Breast epithelium (tissue), 3 donors: ENCODE data around the gene PRLR.

Experiments used
- POLR2A ChIP-seq: fragments of 450-650 bp; IDR thresholded peaks from one replicate; pipeline ENCODE4 v1.6.1; 2016; ENCODE audit warnings: antibody characterized with exemption, mild to moderate bottlenecking, moderate library complexity
- POLR2AphosphoS5 ChIP-seq, 3 donors: sonication (generic); formaldehyde crosslinking; IDR thresholded peaks; one replicate each; pipeline ENCODE4 v1.6.1; 2017; ENCODE audit warnings: antibody characterized with exemption in 3 of 3
- TF ChIP-seq, protein P1 (sequence below), 3 donors: fragments of 450-650 bp; IDR thresholded peaks; one replicate each; pipeline ENCODE4 v1.5.1; 2016 to 2017; ENCODE audit warnings: antibody characterized with exemption in 3 of 3, mild to moderate bottlenecking in 3 of 3, moderate library complexity in 3 of 3

DNA sequence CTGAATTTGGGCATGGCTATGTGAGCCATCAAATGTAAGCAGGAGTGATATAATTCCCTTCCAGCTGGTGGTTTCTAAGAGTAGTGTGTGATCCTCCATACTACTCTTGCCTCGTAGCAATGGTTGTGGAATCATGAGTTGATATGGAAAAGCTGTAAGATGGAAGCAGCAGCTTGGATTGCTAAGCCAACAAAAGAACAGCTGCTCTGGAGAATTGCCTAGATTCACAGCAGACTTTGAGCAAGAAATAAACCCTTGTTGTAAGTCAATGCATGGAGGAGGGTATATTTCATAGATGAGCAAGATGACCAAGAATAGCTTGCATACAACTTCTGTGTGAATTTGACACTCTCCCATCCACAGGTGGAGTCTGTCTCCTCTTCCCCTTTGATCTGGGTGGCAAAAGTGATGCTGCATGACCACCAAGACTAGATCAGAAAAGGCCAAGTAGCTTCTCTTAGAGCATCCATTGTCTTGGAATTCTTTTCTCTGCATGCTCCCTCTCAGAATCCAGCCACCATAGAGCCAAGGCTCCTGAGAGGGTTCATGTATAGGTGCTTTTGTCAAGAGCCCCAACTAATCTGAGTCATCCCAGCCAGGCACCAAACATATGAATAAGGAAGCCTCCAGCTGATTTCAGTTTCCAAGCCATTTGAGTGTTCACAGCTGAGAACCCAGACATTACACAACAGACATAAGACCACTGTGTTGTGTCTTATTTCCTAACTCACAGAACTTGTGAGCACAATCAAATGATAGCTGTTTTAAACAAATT is 79.0 kb downstream of the PRLR start:
- TF ChIP-seq, protein P1, sequence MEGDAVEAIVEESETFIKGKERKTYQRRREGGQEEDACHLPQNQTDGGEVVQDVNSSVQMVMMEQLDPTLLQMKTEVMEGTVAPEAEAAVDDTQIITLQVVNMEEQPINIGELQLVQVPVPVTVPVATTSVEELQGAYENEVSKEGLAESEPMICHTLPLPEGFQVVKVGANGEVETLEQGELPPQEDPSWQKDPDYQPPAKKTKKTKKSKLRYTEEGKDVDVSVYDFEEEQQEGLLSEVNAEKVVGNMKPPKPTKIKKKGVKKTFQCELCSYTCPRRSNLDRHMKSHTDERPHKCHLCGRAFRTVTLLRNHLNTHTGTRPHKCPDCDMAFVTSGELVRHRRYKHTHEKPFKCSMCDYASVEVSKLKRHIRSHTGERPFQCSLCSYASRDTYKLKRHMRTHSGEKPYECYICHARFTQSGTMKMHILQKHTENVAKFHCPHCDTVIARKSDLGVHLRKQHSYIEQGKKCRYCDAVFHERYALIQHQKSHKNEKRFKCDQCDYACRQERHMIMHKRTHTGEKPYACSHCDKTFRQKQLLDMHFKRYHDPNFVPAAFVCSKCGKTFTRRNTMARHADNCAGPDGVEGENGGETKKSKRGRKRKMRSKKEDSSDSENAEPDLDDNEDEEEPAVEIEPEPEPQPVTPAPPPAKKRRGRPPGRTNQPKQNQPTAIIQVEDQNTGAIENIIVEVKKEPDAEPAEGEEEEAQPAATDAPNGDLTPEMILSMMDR (IDR thresholded peaks at IDR 0.05): no peak
- TF ChIP-seq POLR2AphosphoS5 (IDR thresholded peaks at IDR 0.05) (no peak), POLR2A (no peak)
